Smooth muscle cell (in vitro differentiated cells): ENCODE measurements around the gene NCAPD3. TPM values are rescaled to one million over a fixed set of nuclear protein-coding genes. Genes with fewer than 3 reads are reported as not detected.

Experiments
- DNase-seq: peaks from one replicate; lab custom pipeline; 2025; ENCODE audit not compliant: unreplicated experiment; lab: John Stamatoyannopoulos, UW
- H2AFZ ChIP-seq: fragments of 200-600 bp; sonication (generic); 2 replicates; pipeline ENCODE4 v1.6.0; 2016; ENCODE audit warnings: antibody characterized with exemption, low read depth, mild to moderate bottlenecking
- H3F3A ChIP-seq: fragments of 200-600 bp; sonication (generic); 2 replicates; pipeline ENCODE4 v1.6.0; 2017; ENCODE audit warnings: antibody characterized with exemption, low read depth
- H3K27ac ChIP-seq: fragments of 200-600 bp; sonication (generic); 2 replicates; pipeline ENCODE4 v1.5.1; 2016; ENCODE audit warnings: low read depth, mild to moderate bottlenecking
- H3K27me3 ChIP-seq: fragments of 200-600 bp; sonication (generic); 2 replicates; pipeline ENCODE4 v1.6.1; 2016; ENCODE audit warnings: low read depth, mild to moderate bottlenecking
- H3K36me3 ChIP-seq: fragments of 200-600 bp; sonication (generic); 2 replicates; pipeline ENCODE4 v1.5.1; 2016; ENCODE audit warnings: low read depth
- H3K4me1 ChIP-seq: fragments of 200-600 bp; sonication (generic); 2 replicates; pipeline ENCODE4 v1.5.1; 2016; ENCODE audit warnings: low read depth
- H3K4me2 ChIP-seq: fragments of 200-600 bp; sonication (generic); 2 replicates; pipeline ENCODE4 v1.6.0; 2016; ENCODE audit warnings: mild to moderate bottlenecking
- H3K4me3 ChIP-seq: fragments of 200-600 bp; sonication (generic); 2 replicates; pipeline ENCODE4 v1.5.1; 2016; ENCODE audit warnings: mild to moderate bottlenecking
- H3K79me2 ChIP-seq: fragments of 200-600 bp; sonication (generic); 2 replicates; pipeline ENCODE4 v1.6.0; 2016; ENCODE audit warnings: low read depth, mild to moderate bottlenecking
- H3K9ac ChIP-seq: fragments of 200-600 bp; sonication (generic); 2 replicates; pipeline ENCODE4 v1.6.0; 2016; ENCODE audit warnings: low read depth
- H3K9me3 ChIP-seq: fragments of 200-600 bp; sonication (generic); replicated peaks from 2 replicates; pipeline ENCODE4 v1.5.1; 2016; ENCODE audit warnings: low read depth
- H4K20me1 ChIP-seq: fragments of 200-600 bp; sonication (generic); 2 replicates; pipeline ENCODE4 v1.6.0; 2016; ENCODE audit warnings: low read depth
- WGBS: methylation state at CpG from one replicate; pipeline ENCODE4 v1.1.7; 2016; ENCODE audit warnings: low lambda C conversion rate; 5-methylcytosine and 5-hydroxymethylcytosine counted together
- polyA plus RNA-seq: library from polyadenylated mRNA; unstranded; fragments of >200 nt; fragmentation: Nextera tagmentation; extraction: Ambion mirVana; gene quantifications from 2 replicates; pipeline ENCODE4 v1.2.1, GENCODE V29; 2016
- total RNA-seq: library from RNA; depleted of rRNA; stranded (reverse); fragments of >200 nt; gene quantifications from 2 replicates; pipeline ENCODE4 v1.2.3, GENCODE V29; 2014
- TF ChIP-seq, protein P1 (sequence below): fragments of 200-600 bp; sonication (generic); IDR thresholded peaks from 2 replicates; pipeline ENCODE4 v1.5.1; 2017; ENCODE audit warnings: borderline replicate concordance, mild to moderate bottlenecking, antibody characterized with exemption; ENCODE audit not compliant: insufficient read depth, poor library complexity, severe bottlenecking

The NCAPD3 gene
- total and polyA plus RNA-seq, 2 experiments from 2014 or later = 6.6 to 11.0 TPM

DNA sequence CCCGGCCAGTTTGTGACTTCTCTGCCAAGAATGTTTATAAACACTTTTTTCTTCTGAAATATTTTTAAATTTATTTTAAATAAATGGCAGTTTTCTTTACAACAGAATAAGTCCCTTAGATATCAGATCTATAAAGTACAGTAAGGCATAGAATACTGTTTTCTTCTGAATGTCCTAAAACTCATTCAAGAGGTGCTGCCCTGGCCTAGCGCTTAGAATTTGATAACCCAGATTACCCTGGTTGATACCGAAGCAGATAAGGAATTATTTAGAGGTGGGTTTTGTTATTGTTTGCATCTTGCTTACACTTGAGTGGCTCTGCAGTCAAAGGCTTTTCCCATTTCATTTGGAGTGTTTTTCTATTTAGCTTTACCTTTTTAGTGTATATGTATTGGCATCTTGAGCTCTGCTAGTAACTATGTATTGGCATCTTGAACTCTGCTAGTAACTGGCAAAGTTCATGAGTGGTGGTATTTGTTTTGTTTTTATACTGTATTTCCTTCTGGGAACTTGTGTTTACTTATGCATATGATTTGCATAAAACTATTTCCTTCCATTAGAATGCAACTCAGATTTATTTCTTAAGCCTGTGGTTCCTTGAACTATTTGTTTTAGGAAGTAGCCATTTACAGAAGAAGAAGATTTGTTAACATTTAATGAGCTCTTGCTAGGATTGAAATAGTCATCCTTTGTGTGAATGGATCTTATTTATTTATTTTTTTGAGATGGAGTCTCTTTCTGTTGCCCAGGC lies 30.8 kb upstream of the NCAPD3 start:
- no peaks in the 10 kb centered on the region for H4K20me1 ChIP-seq
- no peak for DNase-seq
- peak overlapping the region; percentile 97 for H3K4me2 ChIP-seq
- no peak overlapping the region for H3K9ac ChIP-seq
- H3K36me3 ChIP-seq = no peaks in the 10 kb centered on the region
- WGBS = 79% methylated on average over 3 of the region's 3 CpGs
- H3K4me1 ChIP-seq = peaks cover 14% of the 10 kb centered on the region
- peak overlapping the region; percentile 87 for H3K4me3 ChIP-seq
- no peak overlapping the region for H2AFZ ChIP-seq
- peaks cover 14% of the 10 kb centered on the region for H3K79me2 ChIP-seq
- no peaks in the 10 kb centered on the region for H3K27me3 ChIP-seq
- H3K27ac ChIP-seq = no peak overlapping the region
- TF ChIP-seq, protein P1, sequence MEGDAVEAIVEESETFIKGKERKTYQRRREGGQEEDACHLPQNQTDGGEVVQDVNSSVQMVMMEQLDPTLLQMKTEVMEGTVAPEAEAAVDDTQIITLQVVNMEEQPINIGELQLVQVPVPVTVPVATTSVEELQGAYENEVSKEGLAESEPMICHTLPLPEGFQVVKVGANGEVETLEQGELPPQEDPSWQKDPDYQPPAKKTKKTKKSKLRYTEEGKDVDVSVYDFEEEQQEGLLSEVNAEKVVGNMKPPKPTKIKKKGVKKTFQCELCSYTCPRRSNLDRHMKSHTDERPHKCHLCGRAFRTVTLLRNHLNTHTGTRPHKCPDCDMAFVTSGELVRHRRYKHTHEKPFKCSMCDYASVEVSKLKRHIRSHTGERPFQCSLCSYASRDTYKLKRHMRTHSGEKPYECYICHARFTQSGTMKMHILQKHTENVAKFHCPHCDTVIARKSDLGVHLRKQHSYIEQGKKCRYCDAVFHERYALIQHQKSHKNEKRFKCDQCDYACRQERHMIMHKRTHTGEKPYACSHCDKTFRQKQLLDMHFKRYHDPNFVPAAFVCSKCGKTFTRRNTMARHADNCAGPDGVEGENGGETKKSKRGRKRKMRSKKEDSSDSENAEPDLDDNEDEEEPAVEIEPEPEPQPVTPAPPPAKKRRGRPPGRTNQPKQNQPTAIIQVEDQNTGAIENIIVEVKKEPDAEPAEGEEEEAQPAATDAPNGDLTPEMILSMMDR = no peak
- H3F3A ChIP-seq = no peaks in the 10 kb centered on the region
- H3K9me3 ChIP-seq = no peaks in the 10 kb centered on the region

DNA sequence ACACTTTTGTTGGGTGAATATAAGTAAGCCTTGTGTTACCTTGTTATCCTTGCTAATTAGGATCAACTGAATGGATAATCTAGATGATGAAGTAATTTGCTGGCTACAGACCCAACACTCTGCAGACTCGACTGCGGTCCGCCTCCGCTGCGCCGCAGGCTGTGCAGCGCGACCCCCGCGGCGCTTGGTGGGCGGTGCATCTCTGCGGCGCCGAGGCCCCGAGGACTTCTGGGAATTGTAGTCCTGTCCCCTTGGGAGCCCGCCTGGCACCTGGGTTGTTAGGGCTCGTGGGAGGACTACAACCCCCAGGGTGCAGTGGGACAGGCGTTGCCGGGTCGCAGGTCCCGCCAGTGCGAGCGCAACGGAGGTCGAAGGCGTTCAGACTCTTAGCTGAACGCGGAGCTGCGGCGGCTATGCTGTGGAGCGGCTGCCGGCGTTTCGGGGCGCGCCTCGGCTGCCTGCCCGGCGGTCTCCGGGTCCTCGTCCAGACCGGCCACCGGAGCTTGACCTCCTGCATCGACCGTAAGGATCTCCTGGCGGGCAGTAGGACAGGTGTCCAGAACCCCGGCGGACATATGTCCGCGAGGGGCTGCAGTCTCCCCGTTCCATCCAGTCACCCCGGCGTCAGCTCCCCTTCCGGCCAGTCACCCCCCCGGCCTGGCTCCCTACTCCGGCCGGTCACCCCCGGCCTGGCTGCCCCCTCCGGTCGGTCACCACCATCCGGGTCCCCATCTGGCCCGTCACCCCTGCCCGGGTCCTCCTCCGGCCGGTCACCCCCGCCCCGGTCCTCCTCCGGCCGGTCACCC lies 29.6 kb upstream of the NCAPD3 start, which contains the start of the genes ACAD8 and THYN1:
ACAD8 (plus strand) TSS at position 381 of the 806 bp plus-strand sequence; CDS start at position 414, 33 bp downstream.
THYN1 (minus strand) TSS at position 165 of the 806 bp plus-strand sequence. CDS start 470 bp downstream, outside the sequence.
- Histone ChIP-seq H3K4me2 (peak within 1 kb of the TSS; percentile 97), H3K4me3 (peak within 1 kb of the TSS; percentile 87), H3K79me2 (peaks cover 14% of the 10 kb centered on the region), H3K9ac (peak within 1 kb of the TSS; percentile 69), H2AFZ (peak within 1 kb of the TSS; percentile 98), H3K4me1 (peaks cover 14% of the 10 kb centered on the region), H4K20me1 (no peaks in the 10 kb centered on the region), H3F3A (no peaks in the 10 kb centered on the region), H3K9me3 (no peaks in the 10 kb centered on the region), H3K36me3 (peaks cover 3% of the 10 kb centered on the region), H3K27me3 (no peaks in the 10 kb centered on the region), H3K27ac (no peak within 1 kb of the TSS)
- DNase-seq = peak; percentile 74
- TF ChIP-seq, protein P1 = no peak
- 1% methylated on average over 60 of the region's 70 CpGs for WGBS

DNA sequence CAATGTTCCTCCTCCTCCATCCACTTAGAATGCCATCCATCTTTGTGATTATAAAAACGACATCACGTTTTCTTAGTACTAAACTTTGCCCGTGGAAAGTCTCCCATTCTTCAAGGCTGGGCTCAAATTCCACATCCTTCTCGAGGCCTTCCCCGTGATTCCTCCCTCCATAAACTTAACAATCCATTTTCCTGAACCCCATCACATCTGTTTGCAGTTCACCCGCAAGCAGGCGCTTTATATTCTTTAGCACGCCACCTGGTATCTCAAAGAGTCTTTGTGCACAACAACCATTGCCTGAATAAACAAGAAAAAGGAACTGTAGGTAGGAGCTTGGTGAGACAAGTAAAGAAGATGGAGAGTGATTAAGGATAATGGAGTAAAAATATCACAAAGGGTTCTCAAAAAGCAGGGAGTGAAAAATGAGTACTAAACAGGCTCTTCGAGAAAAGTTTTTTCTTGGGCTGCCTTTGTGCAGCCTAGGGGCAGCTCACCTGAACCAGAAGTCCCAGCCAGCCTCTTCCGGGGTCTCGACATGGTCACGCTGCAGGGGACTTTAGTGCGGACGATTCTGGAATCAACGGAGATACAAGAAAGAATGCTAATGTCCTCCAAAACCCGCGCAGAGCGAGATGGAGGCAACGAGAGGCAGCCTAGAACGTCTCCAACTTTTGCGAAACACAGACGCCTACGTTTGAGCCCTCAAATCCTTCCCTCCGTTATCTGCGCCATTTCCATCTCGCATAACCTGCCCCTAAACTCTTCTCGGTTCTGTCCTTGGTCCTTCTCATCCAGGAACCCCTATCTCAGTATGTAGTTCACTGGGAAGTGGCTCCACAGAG lies 28.8 kb upstream of the NCAPD3 start:
- 20% methylated on average over 27 of the region's 27 CpGs for WGBS
- Histone ChIP-seq H3K4me1 (peaks cover 14% of the 10 kb centered on the region), H3K27me3 (no peaks in the 10 kb centered on the region), H3K9me3 (no peaks in the 10 kb centered on the region), H3F3A (no peaks in the 10 kb centered on the region), H3K4me2 (peak overlapping the region; percentile 97), H3K9ac (peak overlapping the region; percentile 38), H4K20me1 (no peaks in the 10 kb centered on the region), H3K36me3 (peaks cover 3% of the 10 kb centered on the region), H3K4me3 (peak overlapping the region; percentile 87), H3K79me2 (peaks cover 14% of the 10 kb centered on the region), H2AFZ (peak overlapping the region; percentile 98), H3K27ac (no peak overlapping the region)
- DNase-seq = no peak
- TF ChIP-seq, protein P1 = no peak
